ENCODE results near the gene PWWP2B.
"Not testable (repeated sequence)": the region's sequence is repeated elsewhere in the genome, so short reads cannot be mapped to it uniquely, and the experiment has no call there.

Gene PWWP2B

DNA sequence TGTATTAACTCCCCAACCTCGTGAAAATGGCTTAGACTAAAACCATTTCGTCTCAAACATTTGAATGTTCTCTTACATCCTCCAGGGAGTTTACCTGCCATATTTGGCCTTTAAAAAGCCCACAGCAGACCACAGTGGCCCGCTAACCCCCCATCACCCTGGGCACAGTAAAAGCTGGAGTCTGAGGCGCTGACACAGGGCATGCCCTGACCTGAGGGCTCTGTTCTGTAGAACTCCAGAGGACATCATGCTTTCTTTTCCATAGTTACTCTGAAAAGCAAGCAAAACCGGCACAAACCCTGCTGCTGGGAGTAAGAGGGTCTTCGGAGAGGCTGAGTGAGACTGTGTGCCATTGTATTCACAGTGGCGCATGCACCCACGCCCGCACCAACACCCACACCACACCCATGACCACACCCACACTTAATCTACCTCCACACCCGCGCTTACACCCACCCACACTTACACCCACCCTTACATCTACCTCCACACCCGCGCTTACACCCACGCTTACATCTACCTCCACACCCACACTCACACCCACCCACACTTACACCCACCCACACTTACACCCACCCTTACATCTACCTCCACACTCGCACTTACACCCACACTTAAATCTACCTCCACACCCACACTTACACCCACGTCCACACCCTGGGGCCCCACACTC is 32.9 kb upstream of the PWWP2B start:
- DNase-seq: no peak

DNA sequence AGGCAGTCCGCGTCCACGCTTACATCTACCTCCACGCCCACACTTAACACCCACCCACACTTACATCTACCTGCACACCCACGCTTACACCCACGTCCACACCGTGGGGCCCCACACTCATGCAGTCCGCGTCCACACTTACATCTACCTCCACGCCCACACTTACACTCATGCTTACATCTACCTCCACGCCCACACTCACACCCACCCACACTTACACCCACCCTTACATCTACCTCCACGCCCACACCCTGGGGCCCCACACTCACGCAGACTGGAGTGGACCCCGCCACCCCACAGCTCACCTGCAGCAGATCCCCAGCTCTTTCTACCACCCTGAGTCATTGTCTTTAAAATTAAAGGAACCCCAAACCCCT is 32.4 kb upstream of the PWWP2B start:
- no peak for DNase-seq

GRCh38 chr10:132365102-132365501 is 31.9 kb upstream of the PWWP2B start:
- no peak for DNase-seq

DNA sequence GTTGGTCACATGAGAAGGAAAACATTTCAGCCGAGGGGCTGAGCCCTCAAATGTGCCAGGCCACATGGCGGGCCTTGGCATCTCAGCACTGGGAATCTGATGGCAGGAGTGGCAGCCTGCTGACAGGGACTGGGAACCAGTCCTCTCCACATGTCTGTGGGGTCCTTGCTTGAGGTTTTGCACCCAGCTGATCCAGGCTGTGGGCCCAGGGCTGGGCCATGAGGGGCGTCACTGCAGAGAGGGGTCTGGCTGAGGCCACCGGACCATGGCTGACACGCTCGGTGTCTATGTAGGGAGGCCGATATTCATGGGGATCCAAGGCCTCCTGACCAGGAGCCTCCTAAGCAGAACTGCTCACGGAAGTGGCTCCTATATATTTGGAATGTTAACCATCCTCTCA is 31.0 kb upstream of the PWWP2B start:
- no peak for DNase-seq

- DNase-seq: no peak
Observed at GRCh38 chr10:132366499-132366898, 30.5 kb upstream of the PWWP2B start.

DNA sequence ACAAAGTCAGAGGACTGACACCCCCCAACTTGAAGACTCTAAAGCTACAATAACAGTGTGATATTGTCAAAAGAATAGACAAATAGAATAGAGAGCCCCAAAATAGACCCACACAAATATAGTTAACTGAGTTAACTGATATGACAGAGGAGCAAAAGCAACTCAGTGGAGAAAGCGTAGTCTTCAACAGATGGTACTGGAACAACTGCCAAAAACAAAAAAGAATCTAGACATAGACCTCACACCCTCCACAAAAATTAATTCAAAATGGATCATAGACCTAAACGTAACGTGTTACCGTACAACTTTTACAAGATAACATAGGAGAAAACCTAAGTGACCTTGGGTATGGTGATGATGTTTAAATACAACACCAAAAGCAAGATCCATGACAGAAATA is 28.6 kb upstream of the PWWP2B start:
- DNase-seq: no peak

DNA sequence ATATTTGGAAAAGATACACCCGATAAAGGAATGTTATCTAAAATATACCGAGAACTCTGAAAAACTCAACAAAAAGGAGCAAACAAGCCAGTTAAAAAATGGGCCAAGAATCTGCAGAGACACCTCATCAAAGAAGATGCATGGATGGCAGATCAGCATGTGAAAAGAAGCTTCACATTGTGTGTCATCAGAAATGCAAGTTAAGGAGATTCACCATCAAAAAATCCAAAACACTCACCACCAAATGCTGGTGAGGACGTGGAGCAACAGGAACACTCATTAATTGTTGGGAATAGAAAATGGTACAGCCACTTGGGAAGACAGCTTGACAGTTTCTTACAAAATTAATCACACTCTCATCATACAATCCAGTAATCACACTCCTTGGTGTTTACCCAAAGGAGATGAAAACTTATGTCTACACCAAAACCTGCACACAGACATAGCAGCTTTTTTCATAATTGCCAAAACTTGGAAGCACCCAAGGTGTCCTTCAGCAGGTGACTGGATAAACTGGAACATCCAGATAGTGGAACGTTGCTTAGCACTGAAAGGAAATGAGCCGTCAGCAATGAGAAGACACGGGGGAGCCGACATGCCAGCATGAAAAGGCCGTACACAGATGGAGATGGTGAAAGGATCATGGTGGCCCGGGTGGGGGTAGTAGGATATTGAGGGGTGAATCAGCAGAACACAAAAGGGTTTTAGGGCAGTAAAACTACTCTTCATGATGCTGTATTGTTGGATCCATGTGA is 27.9 kb upstream of the PWWP2B start:
- DNase-seq: no peak

DNA sequence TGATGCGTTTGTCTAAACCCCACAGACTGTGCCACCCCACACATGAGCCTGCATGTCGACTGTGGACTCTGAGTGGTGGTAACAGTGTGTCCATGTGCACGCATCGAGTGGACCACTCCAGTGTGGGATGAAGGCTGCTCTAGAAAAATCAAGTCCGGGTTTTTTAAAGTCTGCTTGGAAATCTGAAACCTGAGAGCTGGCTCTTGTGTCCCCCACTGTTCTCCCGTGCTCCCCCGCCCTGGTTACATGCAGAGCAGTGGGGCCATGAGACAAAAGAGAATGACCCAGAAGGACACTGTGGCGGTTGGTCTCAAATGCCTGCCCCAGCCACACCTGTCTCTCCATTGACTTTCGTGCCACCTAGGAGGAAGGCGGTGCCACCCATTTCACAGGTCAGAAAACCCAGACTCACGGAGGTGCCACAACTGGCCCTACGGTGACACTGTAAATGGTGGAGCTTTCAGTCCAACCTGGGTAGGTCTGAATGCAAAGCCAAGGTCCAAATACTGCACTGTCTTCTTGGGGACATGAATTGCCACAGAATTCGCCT is 27.3 kb upstream of the PWWP2B start:
- no peak for DNase-seq

DNA sequence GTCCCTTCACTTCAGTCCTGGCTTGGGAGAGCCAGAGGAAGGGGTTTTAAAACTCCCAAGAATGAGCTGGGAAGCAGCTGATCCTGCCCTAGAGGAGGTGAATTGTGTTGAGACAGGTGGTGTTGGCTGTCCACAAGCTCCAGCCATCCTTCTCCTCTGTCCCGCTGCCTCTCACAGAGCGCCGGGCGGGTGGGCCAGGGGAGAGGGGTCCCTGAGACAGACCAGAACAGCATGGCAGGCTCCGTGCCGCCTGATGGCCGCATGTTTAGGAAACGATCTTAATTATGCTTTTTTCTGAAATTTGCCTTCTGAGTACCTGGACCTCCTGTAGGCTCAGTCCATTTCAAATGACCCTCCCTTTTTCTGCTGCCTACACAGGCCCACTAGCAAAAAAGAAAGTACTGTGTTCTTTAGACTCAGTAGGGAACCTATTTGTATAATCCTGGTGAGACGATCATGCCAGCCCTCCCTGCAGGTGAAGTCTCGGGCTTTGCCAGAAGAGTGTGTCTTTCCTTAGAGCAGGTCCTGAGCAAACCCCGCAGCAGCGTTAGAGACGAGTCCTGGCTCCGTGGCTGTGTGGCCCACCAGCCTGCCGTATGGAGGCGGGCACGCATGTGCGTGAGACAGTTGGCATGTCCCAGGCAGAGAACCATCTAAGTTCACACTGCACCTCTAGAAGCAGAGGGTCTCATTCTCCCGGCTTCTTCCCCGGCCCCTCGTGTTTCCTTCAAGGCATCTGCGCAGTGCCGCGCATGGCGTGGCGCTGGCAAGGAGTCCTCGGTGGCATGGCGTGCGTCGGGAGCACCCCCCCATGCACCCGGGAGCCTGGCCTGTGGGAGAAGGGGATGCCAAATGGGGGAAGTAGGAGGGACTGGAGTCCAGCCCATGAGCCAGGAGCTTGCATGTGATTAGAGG is 26.3 kb upstream of the PWWP2B start:
- DNase-seq: no peak

DNA sequence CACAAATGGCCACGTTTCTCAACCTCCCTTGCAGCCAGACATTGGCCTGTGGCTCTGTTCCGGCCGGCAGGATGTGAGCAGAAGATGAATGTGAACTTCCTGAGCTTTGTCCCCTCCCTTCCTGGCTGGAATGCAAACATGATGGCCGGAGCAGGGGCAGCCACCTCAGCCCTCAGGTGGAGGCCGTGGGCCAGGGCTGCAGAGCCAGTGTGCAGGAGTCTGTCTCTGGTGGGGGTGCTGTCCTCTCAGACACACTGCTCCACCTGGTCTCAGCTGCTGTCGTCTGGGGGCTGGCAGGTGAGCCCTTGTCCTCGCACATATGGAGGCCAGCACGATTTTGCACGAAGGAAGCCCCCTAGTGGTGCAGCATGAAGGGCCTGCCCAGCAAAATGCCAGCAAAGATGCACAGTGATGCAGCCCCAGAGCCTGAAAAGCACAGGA is 25.3 kb upstream of the PWWP2B start:
- no peak for DNase-seq

DNA sequence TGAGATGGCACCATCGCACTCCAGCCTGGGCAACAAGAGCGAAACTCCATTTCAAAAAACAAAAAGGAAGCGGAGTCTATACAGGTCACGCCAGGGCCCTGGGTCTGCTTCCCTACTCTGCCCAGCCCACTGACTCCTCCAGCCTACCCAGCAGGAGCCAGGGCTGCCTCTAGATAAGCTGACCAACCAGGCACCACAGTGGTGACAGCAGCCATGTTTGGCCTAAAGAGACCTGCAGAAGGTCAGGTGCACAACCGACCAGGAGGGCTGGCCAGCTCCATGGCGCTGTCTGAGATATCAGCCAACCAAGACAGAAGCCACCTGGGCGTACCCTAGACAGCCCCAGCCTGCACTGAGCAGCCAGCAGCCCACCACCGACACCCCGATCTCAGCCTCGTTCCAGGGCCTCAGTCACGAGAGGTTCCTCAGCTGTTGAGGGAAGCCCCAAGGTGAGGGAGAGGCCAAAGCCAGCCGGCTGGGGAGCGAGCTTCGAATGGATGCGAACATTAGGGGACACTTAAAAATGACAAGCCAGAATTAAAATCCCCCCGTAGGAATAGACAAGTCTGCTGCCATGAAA is 24.4 kb upstream of the PWWP2B start:
- no peak for DNase-seq

GRCh38 chr10:132373241-132373955 is 23.6 kb upstream of the PWWP2B start:
- no peak for DNase-seq

DNA sequence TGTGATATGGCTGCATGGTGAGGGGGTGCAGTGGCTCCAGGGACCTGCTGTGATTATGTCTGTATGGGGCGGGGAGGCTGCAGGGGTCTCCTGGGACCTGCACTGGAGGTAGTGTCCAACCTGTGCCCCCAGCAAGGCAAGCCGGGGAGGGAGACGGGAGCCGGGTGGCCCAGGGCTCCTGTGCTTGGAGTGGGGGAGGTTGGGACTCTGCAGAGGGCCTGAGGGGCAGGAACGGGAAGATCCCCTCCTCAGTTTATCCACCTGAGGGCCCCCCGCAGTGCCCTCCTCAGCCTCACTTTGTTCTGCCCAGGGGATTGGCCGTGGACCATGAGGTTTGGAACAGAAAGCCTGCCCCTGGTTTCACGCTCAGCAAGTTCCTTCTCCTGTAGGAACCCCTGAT is 22.8 kb upstream of the PWWP2B start:
- no peak for DNase-seq

GRCh38 chr10:132374612-132375011 is 22.4 kb upstream of the PWWP2B start:
- DNase-seq: no peak

DNA sequence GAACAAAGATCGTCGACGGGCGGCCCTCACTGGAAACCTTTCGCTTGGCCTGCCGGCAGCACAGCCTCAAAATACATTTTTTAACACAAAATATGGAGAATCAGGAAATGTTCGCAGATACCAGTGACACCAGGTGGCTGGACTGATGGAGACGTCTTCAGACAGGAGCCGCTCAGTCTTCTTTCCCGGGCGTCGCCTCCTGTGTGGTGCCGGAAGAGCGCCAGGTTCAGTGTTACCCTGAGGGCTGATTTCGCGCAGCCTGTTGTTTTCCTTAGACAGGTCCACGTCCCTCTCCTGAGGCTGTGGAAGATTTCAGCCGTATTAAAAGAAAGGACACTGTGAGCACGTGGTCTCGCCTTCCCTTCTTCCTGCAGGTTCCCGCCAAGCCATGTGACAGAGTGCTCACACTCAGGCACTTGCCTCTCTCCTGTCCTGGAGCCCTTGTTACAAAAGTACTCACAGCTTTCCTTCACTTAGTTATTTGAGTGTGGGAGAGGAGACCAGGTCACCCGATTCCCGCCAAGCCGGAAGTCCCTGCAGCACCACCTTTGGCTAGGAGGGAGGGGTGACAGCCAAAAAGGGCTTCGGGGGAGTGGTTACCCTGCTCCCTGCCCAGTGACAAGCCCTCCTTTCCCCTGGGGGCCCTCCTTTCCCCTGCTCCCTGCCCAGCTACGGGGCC is 21.7 kb upstream of the PWWP2B start:
- no peak for DNase-seq

DNA sequence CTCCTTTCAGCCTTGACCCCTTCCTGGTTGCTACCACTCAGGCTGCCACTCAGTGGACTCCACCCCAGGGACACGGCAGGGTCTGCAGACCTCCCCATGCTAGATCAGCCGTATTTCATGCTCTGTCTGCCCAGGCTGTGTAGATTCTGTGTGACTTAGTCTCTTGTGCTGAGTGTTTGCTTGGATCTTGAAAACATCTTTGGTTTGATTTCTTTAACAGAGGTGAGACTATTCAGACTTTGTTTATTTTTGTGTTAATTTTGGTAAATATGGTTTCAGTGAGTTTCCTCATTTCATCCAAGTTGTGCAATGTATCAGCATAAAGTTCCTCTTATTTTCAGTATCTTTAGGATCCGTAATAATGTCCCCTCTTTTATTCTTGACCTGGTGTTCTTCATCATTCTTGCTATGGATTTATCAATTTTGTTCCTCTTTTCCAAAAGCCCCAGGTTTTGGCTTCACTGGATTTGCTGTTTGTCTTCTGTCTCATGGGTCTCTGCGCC is 21.2 kb upstream of the PWWP2B start:
- DNase-seq: no peak

- DNase-seq: no peak
Observed at GRCh38 chr10:132376394-132376851, 20.6 kb upstream of the PWWP2B start.

DNA sequence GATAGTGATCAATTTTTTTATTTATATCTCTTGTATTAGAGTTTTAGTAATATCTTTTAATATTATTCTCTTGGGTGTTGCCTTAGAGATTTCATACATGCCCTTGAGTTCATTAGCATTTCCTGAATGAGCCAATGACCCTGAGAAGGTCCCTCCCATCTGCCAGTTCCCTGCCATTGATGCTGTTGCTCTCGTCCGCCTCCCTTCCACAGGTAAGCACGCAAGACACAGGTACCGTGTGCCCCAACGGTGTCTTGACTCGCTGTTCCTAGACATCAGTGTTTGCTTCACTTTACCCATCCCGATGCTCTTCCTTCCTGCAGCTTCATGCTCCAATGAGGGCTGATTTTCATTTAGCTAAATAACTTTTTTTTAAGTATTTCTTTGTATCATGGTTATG is 19.7 kb upstream of the PWWP2B start:
- DNase-seq: no peak

GRCh38 chr10:132379026-132379425 is 18.0 kb upstream of the PWWP2B start:
- not testable (repeated sequence) for DNase-seq

- DNase-seq: not testable (repeated sequence)
Observed at GRCh38 chr10:132380986-132381385, 16.0 kb upstream of the PWWP2B start.

GRCh38 chr10:132381741-132382140 is 15.3 kb upstream of the PWWP2B start:
- no peak for DNase-seq
